WTC11 (cell line): ENCODE results near the gene WDR89. TPM values are rescaled to one million over a fixed set of nuclear protein-coding genes. Genes with fewer than 3 reads are reported as not detected.

Experiments
- ATAC-seq: fragments of 200-7000 bp; cut with Tn5 transposase; 2 replicates; pipeline ENCODE4 v1.10.0; 2021; ENCODE audit warnings: mild to moderate bottlenecking, moderate library complexity
- CTCF ChIA-PET: fragments of 300-600 bp; sonication (Branson Sonifier 250); formaldehyde crosslinking; loops from one replicate; lab custom pipeline; 2021; ENCODE audit warnings: antibody characterized with exemption; lab: Charles Lee
- POLR2A ChIA-PET: fragments of 350-600 bp; sonication (Branson Sonifier 250); formaldehyde crosslinking; loops from one replicate; lab custom pipeline; 2021; ENCODE audit warnings: antibody characterized with exemption; lab: Charles Lee
- DNase-seq: peaks from one replicate; pipeline ENCODE4 v3.0.0; 2021; ENCODE audit warnings: low spot score
- H3K27ac Mint-ChIP-seq: 2 replicates; pipeline ENCODE4 v1.8.0; 2021; ENCODE audit warnings: mixed read lengths
- H3K27me3 Mint-ChIP-seq: 2 replicates; pipeline ENCODE4 v1.8.0; 2021; ENCODE audit warnings: low read depth, mild to moderate bottlenecking, moderate library complexity, mixed read lengths
- H3K36me3 Mint-ChIP-seq: 2 replicates; pipeline ENCODE4 v1.8.0; 2021; ENCODE audit warnings: mixed read lengths
- H3K4me1 Mint-ChIP-seq: 2 replicates; pipeline ENCODE4 v1.8.0; 2022; ENCODE audit warnings: mixed read lengths
- H3K4me3 Mint-ChIP-seq: 2 replicates; pipeline ENCODE4 v1.8.0; 2021; ENCODE audit warnings: mild to moderate bottlenecking, moderate library complexity, mixed read lengths
- H3K9me3 Mint-ChIP-seq: 2 replicates; pipeline ENCODE4 v1.8.0; 2021; ENCODE audit warnings: mixed read lengths
- ATF2 ChIP-seq: sonication (generic); formaldehyde crosslinking; IDR thresholded peaks from 2 replicates; pipeline ENCODE4 v1.8.1; 2022; ENCODE audit warnings: low read depth, missing genetic modification reagents, borderline replicate concordance
- ELF4 ChIP-seq: sonication (generic); formaldehyde crosslinking; IDR thresholded peaks from 2 replicates; pipeline ENCODE4 v1.8.1; 2022; ENCODE audit warnings: low read depth, mild to moderate bottlenecking, moderate library complexity, missing genetic modification reagents
- ESRRA ChIP-seq: sonication (generic); formaldehyde crosslinking; IDR thresholded peaks from 2 replicates; pipeline ENCODE4 v1.8.1; 2022; ENCODE audit warnings: mild to moderate bottlenecking, missing genetic modification reagents, borderline replicate concordance
- GRHL2 ChIP-seq: fragments of 250-450 bp; sonication (Bioruptor Pico); IDR thresholded peaks from 2 replicates; pipeline ENCODE4 v1.8.0; 2022; ENCODE audit warnings: mild to moderate bottlenecking, moderate library complexity; ENCODE audit not compliant: insufficient replicate concordance, severe bottlenecking
- GTF2I ChIP-seq: fragments of 250-450 bp; sonication (Bioruptor Pico); conservative IDR thresholded peaks from 2 replicates; pipeline ENCODE4 v1.4.0; 2021; ENCODE audit warnings: mild to moderate bottlenecking
- IRF2 ChIP-seq: sonication (generic); formaldehyde crosslinking; IDR thresholded peaks from 2 replicates; pipeline ENCODE4 v1.8.0; 2022; ENCODE audit warnings: low read depth, missing genetic modification reagents, borderline replicate concordance
- NFYB ChIP-seq: sonication (generic); formaldehyde crosslinking; conservative IDR thresholded peaks from 2 replicates; pipeline ENCODE4 v1.8.0; 2022; ENCODE audit warnings: low read depth, missing genetic modification reagents
- NR1H2 ChIP-seq: sonication (generic); formaldehyde crosslinking; IDR thresholded peaks from 2 replicates; pipeline ENCODE4 v1.9.0; 2021; ENCODE audit warnings: mild to moderate bottlenecking, moderate library complexity, missing genetic modification reagents
- PRRX2 ChIP-seq: fragments of 250-450 bp; sonication (Bioruptor Pico); IDR thresholded peaks from 2 replicates; pipeline ENCODE4 v1.8.0; 2021; ENCODE audit warnings: mild to moderate bottlenecking
- SMAD3 ChIP-seq: sonication (generic); formaldehyde crosslinking; IDR thresholded peaks from 2 replicates; pipeline ENCODE4 v1.8.0; 2022; ENCODE audit warnings: missing genetic modification reagents, mild to moderate bottlenecking, borderline replicate concordance
- TEAD4 ChIP-seq: sonication (generic); formaldehyde crosslinking; IDR thresholded peaks from 2 replicates; pipeline ENCODE4 v1.8.0; 2022; ENCODE audit warnings: mild to moderate bottlenecking, missing genetic modification reagents
- ZBTB43 ChIP-seq: sonication (generic); formaldehyde crosslinking; IDR thresholded peaks from 2 replicates; pipeline ENCODE4 v1.8.1; 2023; ENCODE audit warnings: mild to moderate bottlenecking, missing genetic modification reagents
- ZNF317 ChIP-seq: sonication (generic); formaldehyde crosslinking; IDR thresholded peaks from 2 replicates; pipeline ENCODE4 v1.8.1; 2023; ENCODE audit warnings: low read depth, mild to moderate bottlenecking, moderate library complexity, missing genetic modification reagents, borderline replicate concordance
- ZNF425 ChIP-seq: fragments of 250-450 bp; sonication (Bioruptor Pico); conservative IDR thresholded peaks from 2 replicates; pipeline ENCODE4 v1.9.0; 2021; ENCODE audit warnings: mild to moderate bottlenecking
- total RNA-seq: library from RNA; stranded (reverse); gene quantifications from 3 replicates; pipeline ENCODE4 v1.2.3, GENCODE V29; 2021
- TF ChIP-seq, protein P1 (sequence below): sonication (generic); formaldehyde crosslinking; IDR thresholded peaks from 2 replicates; pipeline ENCODE4 v1.8.1; 2022; ENCODE audit warnings: low read depth, mild to moderate bottlenecking, moderate library complexity, missing genetic modification reagents, borderline replicate concordance
- TF ChIP-seq, protein P2 (sequence below): sonication (generic); formaldehyde crosslinking; IDR thresholded peaks from 2 replicates; pipeline ENCODE4 v1.8.0; 2023; ENCODE audit warnings: mild to moderate bottlenecking, missing genetic modification reagents

Gene WDR89
- total RNA-seq, 1 experiment from 2014 or later, result 27.5 TPM

- H3K27ac Mint-ChIP-seq, result no peak overlapping the region
- H3K4me3 Mint-ChIP-seq, result no peak overlapping the region
- POLR2A ChIA-PET, result no interaction called here
- CTCF ChIA-PET, result no interaction called here
- H3K27me3 Mint-ChIP-seq, result no peaks in the 10 kb centered on the region; the same call in 1 of the 2 replicates
- H3K9me3 Mint-ChIP-seq, result no peaks in the 10 kb centered on the region
- H3K36me3 Mint-ChIP-seq, result peaks cover 3% of the 10 kb centered on the region
- H3K4me1 Mint-ChIP-seq, result peaks cover 13% of the 10 kb centered on the region
- ATAC-seq, result no peak
- TF ChIP-seq GTF2I (CRISPR knock-in tag) (no peak), ZNF317 (CRISPR knock-in tag) (no peak), ELF4 (CRISPR knock-in tag) (no peak), TEAD4 (CRISPR knock-in tag) (no peak), PRRX2 (CRISPR knock-in tag) (no peak), ZBTB43 (CRISPR knock-in tag) (no peak), ZNF425 (no peak), NR1H2 (no peak), ESRRA (no peak), SMAD3 (CRISPR knock-in tag) (no peak), GRHL2 (CRISPR knock-in tag) (no peak), ATF2 (CRISPR knock-in tag) (no peak), IRF2 (CRISPR knock-in tag) (no peak), NFYB (CRISPR knock-in tag) (no peak)
- TF ChIP-seq, protein P1, sequence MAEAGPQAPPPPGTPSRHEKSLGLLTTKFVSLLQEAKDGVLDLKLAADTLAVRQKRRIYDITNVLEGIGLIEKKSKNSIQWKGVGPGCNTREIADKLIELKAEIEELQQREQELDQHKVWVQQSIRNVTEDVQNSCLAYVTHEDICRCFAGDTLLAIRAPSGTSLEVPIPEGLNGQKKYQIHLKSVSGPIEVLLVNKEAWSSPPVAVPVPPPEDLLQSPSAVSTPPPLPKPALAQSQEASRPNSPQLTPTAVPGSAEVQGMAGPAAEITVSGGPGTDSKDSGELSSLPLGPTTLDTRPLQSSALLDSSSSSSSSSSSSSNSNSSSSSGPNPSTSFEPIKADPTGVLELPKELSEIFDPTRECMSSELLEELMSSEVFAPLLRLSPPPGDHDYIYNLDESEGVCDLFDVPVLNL (CRISPR knock-in tag), result no peak
- TF ChIP-seq, protein P2, sequence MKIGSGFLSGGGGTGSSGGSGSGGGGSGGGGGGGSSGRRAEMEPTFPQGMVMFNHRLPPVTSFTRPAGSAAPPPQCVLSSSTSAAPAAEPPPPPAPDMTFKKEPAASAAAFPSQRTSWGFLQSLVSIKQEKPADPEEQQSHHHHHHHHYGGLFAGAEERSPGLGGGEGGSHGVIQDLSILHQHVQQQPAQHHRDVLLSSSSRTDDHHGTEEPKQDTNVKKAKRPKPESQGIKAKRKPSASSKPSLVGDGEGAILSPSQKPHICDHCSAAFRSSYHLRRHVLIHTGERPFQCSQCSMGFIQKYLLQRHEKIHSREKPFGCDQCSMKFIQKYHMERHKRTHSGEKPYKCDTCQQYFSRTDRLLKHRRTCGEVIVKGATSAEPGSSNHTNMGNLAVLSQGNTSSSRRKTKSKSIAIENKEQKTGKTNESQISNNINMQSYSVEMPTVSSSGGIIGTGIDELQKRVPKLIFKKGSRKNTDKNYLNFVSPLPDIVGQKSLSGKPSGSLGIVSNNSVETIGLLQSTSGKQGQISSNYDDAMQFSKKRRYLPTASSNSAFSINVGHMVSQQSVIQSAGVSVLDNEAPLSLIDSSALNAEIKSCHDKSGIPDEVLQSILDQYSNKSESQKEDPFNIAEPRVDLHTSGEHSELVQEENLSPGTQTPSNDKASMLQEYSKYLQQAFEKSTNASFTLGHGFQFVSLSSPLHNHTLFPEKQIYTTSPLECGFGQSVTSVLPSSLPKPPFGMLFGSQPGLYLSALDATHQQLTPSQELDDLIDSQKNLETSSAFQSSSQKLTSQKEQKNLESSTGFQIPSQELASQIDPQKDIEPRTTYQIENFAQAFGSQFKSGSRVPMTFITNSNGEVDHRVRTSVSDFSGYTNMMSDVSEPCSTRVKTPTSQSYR (CRISPR knock-in tag), result no peak
- DNase-seq, result no peak
These were observed 3.1 kb upstream of the WDR89 start for GRCh38 chr14:63644741-63645140.
